LNCAP (cell line): ENCODE results near the gene GPR55.

ENCODE experiments used
- TF ChIP-seq, protein P1 (sequence below): fragments of 450-650 bp; IDR thresholded peaks from 2 replicates; pipeline ENCODE4 v1.5.1; 2017; ENCODE audit warnings: mild to moderate bottlenecking

The GPR55 gene, protein sequence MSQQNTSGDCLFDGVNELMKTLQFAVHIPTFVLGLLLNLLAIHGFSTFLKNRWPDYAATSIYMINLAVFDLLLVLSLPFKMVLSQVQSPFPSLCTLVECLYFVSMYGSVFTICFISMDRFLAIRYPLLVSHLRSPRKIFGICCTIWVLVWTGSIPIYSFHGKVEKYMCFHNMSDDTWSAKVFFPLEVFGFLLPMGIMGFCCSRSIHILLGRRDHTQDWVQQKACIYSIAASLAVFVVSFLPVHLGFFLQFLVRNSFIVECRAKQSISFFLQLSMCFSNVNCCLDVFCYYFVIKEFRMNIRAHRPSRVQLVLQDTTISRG

DNA sequence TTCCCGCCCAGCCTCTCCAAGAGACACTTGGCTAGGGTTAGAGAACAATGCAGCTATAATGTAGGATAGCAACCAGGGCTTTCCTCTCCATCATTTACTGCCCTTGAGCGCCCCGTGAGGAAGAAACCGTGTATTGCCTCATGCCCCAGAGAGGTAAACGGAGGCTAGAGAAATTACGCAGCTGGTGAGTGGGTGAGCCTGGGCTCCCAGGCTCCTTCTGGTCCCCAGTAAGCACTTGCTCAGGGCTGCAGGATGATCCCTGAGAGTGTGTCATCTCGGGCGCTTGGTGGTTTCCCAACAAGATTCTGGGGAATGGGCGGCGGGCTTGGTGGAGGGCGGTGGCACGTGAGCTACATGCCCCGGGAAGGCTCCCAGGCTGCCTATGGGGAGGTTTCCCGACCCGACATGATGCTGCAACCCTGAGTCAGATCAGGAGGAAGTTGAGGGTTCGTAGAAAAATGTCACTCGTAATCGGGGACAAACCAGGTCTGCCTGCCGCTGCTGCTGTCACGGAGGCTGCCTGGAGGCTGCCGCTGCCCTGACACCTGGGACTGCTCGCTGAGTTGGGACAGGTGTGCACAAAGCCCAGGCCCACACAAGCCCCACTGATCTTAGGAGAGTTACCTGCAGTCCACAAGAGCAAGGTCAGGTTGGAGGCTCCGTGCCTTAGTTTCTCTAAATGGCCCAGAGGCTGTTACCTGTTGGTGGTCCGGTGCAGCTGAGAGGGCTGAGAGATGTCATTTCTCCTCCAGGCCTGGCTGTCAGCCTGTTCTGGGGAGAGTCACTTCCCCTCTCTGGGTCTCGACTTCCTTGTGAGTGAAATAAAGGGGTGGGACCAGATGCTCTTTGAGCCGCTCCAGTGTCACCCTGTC lies at the start of gene GPR55:
GPR55 (minus strand) TSS at position 773 of the 872 bp plus-strand sequence. CDS start 14,280 bp downstream, outside the sequence.
- TF ChIP-seq, protein P1, sequence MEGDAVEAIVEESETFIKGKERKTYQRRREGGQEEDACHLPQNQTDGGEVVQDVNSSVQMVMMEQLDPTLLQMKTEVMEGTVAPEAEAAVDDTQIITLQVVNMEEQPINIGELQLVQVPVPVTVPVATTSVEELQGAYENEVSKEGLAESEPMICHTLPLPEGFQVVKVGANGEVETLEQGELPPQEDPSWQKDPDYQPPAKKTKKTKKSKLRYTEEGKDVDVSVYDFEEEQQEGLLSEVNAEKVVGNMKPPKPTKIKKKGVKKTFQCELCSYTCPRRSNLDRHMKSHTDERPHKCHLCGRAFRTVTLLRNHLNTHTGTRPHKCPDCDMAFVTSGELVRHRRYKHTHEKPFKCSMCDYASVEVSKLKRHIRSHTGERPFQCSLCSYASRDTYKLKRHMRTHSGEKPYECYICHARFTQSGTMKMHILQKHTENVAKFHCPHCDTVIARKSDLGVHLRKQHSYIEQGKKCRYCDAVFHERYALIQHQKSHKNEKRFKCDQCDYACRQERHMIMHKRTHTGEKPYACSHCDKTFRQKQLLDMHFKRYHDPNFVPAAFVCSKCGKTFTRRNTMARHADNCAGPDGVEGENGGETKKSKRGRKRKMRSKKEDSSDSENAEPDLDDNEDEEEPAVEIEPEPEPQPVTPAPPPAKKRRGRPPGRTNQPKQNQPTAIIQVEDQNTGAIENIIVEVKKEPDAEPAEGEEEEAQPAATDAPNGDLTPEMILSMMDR, result no peak

DNA sequence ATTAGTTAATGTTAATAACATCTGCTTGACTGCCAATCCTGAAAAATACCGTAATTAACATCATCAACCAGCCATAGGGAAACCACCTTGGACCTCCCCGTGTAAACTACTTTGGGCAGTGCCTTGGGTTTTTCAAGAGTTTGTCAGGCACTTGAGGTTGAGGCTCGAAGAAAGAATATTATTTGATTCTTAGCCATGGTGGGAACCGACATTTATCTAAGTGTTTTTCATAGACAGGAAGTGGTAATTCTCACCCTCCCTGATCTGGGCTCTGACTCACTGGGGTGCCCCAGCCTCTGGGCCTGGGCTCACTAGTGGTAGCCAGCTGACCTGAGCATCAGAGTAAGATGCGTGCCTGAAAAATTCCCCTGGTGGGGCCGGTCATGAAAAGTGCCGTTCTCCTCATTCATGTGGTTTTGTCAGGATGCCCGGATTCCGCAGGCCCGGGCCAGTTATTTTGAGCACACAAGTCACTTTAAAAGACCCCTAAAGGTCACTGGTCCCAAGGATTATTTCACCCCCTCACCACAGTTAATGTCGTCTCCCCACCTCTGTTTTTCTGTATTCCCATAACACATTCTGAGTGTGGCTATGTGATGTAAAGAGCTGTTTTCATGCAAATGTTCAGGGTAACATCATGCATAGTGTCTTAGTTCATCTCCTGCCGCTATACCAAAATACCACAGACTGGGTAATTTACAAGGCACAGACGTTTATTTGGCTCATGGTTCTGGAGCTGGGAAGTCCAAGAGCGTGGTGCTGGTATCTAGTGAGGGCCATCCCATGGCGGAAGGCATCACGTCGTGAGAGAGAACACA lies 49.3 kb upstream of the GPR55 start:
- TF ChIP-seq, protein P1, result no peak

DNA sequence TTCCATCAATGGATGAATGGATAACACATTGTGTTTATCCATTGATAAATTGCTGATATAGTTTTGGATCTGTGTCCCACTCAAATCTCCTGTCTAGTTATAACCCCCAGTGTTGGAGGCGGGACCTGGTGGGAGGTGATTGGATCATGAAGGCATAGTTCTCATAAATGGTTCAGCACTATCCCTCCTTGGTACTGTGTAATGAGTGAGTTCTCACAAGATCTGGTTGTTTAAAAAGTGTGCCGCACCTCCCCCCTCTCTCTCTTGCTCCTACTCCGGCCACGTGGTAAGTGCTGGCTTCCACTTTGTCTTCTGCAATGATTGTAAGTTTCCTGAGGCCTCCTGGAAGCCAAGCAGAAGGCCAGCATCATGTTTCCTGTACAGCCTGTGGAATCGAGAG lies 47.0 kb upstream of the GPR55 start:
- TF ChIP-seq, protein P1, result no peak

DNA sequence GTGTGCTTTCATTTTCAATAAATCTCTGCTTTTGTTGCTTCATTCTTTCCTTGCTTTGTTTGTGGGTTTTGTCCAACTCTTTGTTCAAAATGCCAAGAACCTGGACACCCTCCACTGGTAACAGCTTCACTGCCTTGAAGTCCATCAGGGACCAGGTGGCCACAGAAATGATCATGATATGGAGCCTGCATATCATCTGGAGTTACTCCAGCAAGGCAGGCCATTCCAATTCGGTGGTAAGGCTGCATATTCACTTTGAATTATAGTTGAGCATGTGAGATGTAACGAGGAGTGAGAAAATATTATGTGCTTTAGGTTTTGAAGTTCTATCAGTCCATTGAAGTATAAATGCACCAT lies 44.6 kb upstream of the GPR55 start:
- TF ChIP-seq, protein P1, result no peak

DNA sequence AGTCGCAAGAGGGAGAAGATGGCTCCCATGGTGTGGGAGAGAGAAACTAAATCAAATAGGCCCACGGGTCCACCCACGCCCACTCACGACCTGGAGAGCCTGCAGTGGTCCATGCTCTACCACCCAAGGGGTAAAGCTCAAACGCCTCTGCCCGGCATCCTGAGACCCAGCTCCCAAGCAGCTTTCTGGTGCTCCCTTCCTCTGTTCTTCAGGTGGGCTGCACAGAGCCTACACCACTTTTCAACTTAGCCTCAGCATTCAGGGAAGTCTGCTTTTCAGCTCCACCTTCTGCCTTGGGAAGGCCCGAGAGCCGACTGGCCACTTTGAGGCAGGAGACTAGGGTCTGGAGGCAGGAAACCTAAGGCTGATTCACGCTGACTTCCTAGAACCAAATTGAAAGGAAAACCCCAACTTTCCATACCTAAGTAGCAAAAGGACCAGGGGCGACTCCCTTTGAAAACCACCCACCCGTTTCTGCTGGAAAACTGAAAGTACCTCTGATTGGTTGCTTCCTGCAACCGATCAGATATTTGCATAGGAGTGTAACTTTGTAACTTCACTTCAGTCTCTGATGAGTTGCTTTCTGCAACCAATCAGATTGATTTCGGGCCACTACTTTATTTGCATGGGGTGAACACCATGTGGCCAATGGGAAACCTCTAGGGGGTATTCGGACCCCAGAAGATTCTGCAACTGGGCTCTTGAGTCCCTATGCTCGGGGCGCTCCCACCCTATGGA lies 44.0 kb upstream of the GPR55 start:
- TF ChIP-seq, protein P1, result no peak

DNA sequence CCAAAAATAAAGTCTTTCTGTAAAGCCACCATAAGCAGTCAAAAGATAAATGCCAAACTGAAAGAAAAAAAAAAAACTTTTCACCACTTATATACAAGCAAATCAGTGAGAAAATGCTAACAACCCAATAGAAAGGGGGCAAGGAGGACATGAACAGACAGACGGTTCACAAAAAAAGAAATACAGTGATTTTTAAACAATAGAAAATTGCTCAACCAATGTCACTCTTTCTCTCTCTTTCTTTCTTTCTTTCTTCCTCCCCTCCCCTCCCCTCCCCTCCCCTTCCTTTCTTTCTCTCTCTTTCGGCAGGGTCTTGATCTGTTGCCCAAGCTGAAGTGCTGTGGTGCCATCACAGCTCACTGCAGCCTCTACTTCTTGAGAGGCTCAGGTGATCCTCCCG lies 42.1 kb upstream of the GPR55 start:
- TF ChIP-seq, protein P1, result no peak
